H1 (cell line): Measurements from ENCODE around the gene MRS2. TPM values are rescaled to one million over a fixed set of nuclear protein-coding genes. Genes with fewer than 3 reads are reported as not detected.

Experiments used
- ATF3 ChIP-seq: IDR thresholded peaks from 2 replicates; pipeline ENCODE4 v1.6.1; 2011; ENCODE audit warnings: low read depth, mild to moderate bottlenecking, low read length; ENCODE audit not compliant: insufficient read depth
- JUN ChIP-seq: IDR thresholded peaks from 2 replicates; pipeline ENCODE4 v1.6.1; 2011; ENCODE audit warnings: low read depth, mild to moderate bottlenecking, improper control_type of control experiment, low read length
- MAFK ChIP-seq: IDR thresholded peaks from 2 replicates; pipeline ENCODE4 v1.6.1; 2012; ENCODE audit warnings: low read depth, mild to moderate bottlenecking, improper control_type of control experiment, low read length
- POLR2AphosphoS5 ChIP-seq: IDR thresholded peaks from 2 replicates; pipeline ENCODE4 v1.6.1; 2011; ENCODE audit warnings: low read depth, low read length
- SIN3A ChIP-seq, 2 experiments: IDR thresholded peaks in 1 of 2; conservative IDR thresholded peaks in 1 of 2; 2 replicates each; pipeline ENCODE4 v1.6.1; 2011 to 2012; ENCODE audit warnings: low read length in 2 of 2, improper control_type of control experiment in 1 of 2, low read depth in 1 of 2, mild to moderate bottlenecking in 1 of 2
- SP1 ChIP-seq: IDR thresholded peaks from 2 replicates; pipeline ENCODE4 v1.6.1; 2011; ENCODE audit warnings: low read depth, low read length
- SP2 ChIP-seq: IDR thresholded peaks from 2 replicates; pipeline ENCODE4 v1.6.1; 2012; ENCODE audit warnings: mild to moderate bottlenecking, low read length, inconsistent platforms
- polyA plus RNA-seq, 7 experiments: library from polyadenylated mRNA; depleted of rRNA in 3 of 7; stranded (reverse) in 5 of 7; unstranded in 2 of 7; fragments of >200 nt in 5 of 7; fragments of 200-250 nt in 2 of 7; gene quantifications; 1 replicate in 5 of 7; 2 replicates in 1 of 7; 4 replicates in 1 of 7; pipeline versions ENCODE4 v1.2.1 to v1.2.3, GENCODE V29; 2011 to 2013; ENCODE audit warnings: missing spikeins in 2 of 7, mixed read lengths in 2 of 7
- total RNA-seq: library from RNA; stranded (reverse); fragmentation: NEBNext Ultra II Directional; extraction: Animal tissue kit (Norgen Biotek cat#: 25700); gene quantifications from 2 replicates; pipeline ENCODE4 v1.2.1, GENCODE V29; 2021
- TF ChIP-seq, protein P1 (sequence below): IDR thresholded peaks from 2 replicates; pipeline ENCODE4 v1.6.1; 2012; ENCODE audit warnings: inconsistent platforms
- TF ChIP-seq, protein P2 (sequence below), 3 experiments: IDR thresholded peaks; 1 replicate in 2 of 3; 2 replicates in 1 of 3; pipeline versions ENCODE4 v1.5.1 to v1.6.1; 2011; ENCODE audit warnings: low read length in 3 of 3, mild to moderate bottlenecking in 3 of 3, inconsistent platforms in 2 of 3, low read depth in 1 of 3, moderate library complexity in 1 of 3; ENCODE audit not compliant: insufficient read depth in 1 of 3; ENCODE audit errors: control extremely low read depth in 1 of 3

MRS2 gene
- total and polyA plus RNA-seq, 2 of the 8 experiments (the other 6 are each of a cell fraction or from before 2014, with no cell fraction given) = 51.2 to 67.5 TPM

- no peak for TF ChIP-seq ATF3
- no peak for TF ChIP-seq SIN3A (conservative IDR thresholded peaks at IDR 0.05 in 1 of 2, IDR thresholded peaks at IDR 0.05 in 1 of 2; ENCODE audit: low read depth in 1 of 2, low read length in 2 of 2)
- no peak for TF ChIP-seq JUN
- no peak for TF ChIP-seq SP2
- no peak for TF ChIP-seq MAFK
- no peak for TF ChIP-seq POLR2AphosphoS5
- TF ChIP-seq, protein P1, sequence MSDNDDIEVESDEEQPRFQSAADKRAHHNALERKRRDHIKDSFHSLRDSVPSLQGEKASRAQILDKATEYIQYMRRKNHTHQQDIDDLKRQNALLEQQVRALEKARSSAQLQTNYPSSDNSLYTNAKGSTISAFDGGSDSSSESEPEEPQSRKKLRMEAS = no peak
- TF ChIP-seq, protein P2, sequence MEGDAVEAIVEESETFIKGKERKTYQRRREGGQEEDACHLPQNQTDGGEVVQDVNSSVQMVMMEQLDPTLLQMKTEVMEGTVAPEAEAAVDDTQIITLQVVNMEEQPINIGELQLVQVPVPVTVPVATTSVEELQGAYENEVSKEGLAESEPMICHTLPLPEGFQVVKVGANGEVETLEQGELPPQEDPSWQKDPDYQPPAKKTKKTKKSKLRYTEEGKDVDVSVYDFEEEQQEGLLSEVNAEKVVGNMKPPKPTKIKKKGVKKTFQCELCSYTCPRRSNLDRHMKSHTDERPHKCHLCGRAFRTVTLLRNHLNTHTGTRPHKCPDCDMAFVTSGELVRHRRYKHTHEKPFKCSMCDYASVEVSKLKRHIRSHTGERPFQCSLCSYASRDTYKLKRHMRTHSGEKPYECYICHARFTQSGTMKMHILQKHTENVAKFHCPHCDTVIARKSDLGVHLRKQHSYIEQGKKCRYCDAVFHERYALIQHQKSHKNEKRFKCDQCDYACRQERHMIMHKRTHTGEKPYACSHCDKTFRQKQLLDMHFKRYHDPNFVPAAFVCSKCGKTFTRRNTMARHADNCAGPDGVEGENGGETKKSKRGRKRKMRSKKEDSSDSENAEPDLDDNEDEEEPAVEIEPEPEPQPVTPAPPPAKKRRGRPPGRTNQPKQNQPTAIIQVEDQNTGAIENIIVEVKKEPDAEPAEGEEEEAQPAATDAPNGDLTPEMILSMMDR (IDR thresholded peaks at IDR 0.05; ENCODE audit: control extremely low read depth in 1 of 3, insufficient read depth in 1 of 3, low read depth in 1 of 3, low read length in 3 of 3) = no peak
- TF ChIP-seq SP1 = no peak
Measured at GRCh38 chr6:24387818-24388217, 14.9 kb upstream of the MRS2 start (continued).
